Caco-2 (cell line): ENCODE data around the gene DCTPP1. TPM values are rescaled to one million over a fixed set of nuclear protein-coding genes. Genes with fewer than 3 reads are reported as not detected.

ENCODE experiments used
- BruUV-seq: library from RNA; stranded (reverse); fragments of 400-500 nt; replicated peaks from 2 replicates; lab custom pipeline; 2021; lab: Mats Ljungman, UMichigan
- CTCF ChIA-PET: fragments of 300-600 bp; sonication (Branson Sonifier 250); formaldehyde crosslinking; loops from one replicate; lab custom pipeline; 2022; ENCODE audit warnings: antibody characterized with exemption; lab: Charles Lee
- POLR2A ChIA-PET: fragments of 300-600 bp; sonication (Branson Sonifier 250); formaldehyde crosslinking; loops from one replicate; lab custom pipeline; 2022; ENCODE audit warnings: antibody characterized with exemption; lab: Charles Lee
- DNase-seq, 2 experiments: peaks; one replicate each; pipeline versions ENCODE4 v3.0.0 to v3.0.0-alpha.2; 2020 to 2022
- H3K27me3 ChIP-seq: replicated peaks from 2 replicates; pipeline ENCODE4 v1.6.0; 2011; ENCODE audit warnings: low read length; ENCODE audit not compliant: control insufficient read depth, insufficient read depth
- H3K36me3 ChIP-seq: 2 replicates; pipeline ENCODE4 v1.5.1; 2011; ENCODE audit warnings: low read length; ENCODE audit not compliant: control insufficient read depth, insufficient read depth
- H3K4me1 ChIP-seq: fragments of 250-450 bp; sonication (Bioruptor Pico); 2 replicates; pipeline ENCODE4 v1.5.1; 2020; ENCODE audit warnings: mild to moderate bottlenecking
- H3K4me3 ChIP-seq: 2 replicates; pipeline ENCODE4 v1.5.1; 2011; ENCODE audit warnings: low read depth, mild to moderate bottlenecking, control low read depth, low read length
- H3K9me3 ChIP-seq: fragments of 250-450 bp; sonication (Bioruptor Pico); 2 replicates; pipeline ENCODE4 v1.5.1; 2020; ENCODE audit warnings: mild to moderate bottlenecking, moderate library complexity
- H3K27ac Mint-ChIP-seq: one replicate; pipeline ENCODE4 v1.8.0; 2022; ENCODE audit warnings: mixed read lengths; ENCODE audit not compliant: unreplicated experiment
- H3K27me3 Mint-ChIP-seq: one replicate; pipeline ENCODE4 v1.8.0; 2022; ENCODE audit warnings: mixed read lengths; ENCODE audit not compliant: insufficient read depth, unreplicated experiment
- H3K36me3 Mint-ChIP-seq: one replicate; pipeline ENCODE4 v1.8.0; 2022; ENCODE audit warnings: mild to moderate bottlenecking, mixed read lengths; ENCODE audit not compliant: insufficient read depth, unreplicated experiment
- H3K4me1 Mint-ChIP-seq: one replicate; pipeline ENCODE4 v1.8.0; 2022; ENCODE audit warnings: low read depth, mixed read lengths; ENCODE audit not compliant: unreplicated experiment
- H3K4me3 Mint-ChIP-seq: one replicate; pipeline ENCODE4 v1.8.0; 2022; ENCODE audit warnings: mild to moderate bottlenecking, moderate library complexity, mixed read lengths; ENCODE audit not compliant: unreplicated experiment
- H3K9me3 Mint-ChIP-seq: one replicate; pipeline ENCODE4 v1.8.0; 2022; ENCODE audit warnings: mixed read lengths; ENCODE audit not compliant: unreplicated experiment
- intact Hi-C: fragments of 100-400 bp; cut with micrococcal nuclease; formaldehyde crosslinking; loops from one replicate; pipeline ENCODE4 v1.10.0; 2022; ENCODE audit not compliant: unreplicated experiment
- total RNA-seq: library from RNA; stranded (reverse); gene quantifications from 2 replicates; pipeline ENCODE4 v1.2.3, GENCODE V29; 2022
- TF ChIP-seq, protein P1 (sequence below), 2 experiments: fragments of 200-600 bp in 1 of 2; IDR thresholded peaks; 1 replicate in 1 of 2; 2 replicates in 1 of 2; pipeline versions ENCODE4 v1.5.1 to v1.8.0; 2011 to 2022; ENCODE audit warnings: antibody characterized with exemption in 1 of 2, control low read depth in 1 of 2, inconsistent platforms in 1 of 2, low read depth in 1 of 2, low read length in 1 of 2, mild to moderate bottlenecking in 1 of 2, moderate library complexity in 1 of 2; ENCODE audit not compliant: insufficient read depth in 1 of 2, severe bottlenecking in 1 of 2, unreplicated experiment in 1 of 2

The DCTPP1 gene
- total RNA-seq, 1 experiment from 2014 or later: 51.1 TPM

DNA sequence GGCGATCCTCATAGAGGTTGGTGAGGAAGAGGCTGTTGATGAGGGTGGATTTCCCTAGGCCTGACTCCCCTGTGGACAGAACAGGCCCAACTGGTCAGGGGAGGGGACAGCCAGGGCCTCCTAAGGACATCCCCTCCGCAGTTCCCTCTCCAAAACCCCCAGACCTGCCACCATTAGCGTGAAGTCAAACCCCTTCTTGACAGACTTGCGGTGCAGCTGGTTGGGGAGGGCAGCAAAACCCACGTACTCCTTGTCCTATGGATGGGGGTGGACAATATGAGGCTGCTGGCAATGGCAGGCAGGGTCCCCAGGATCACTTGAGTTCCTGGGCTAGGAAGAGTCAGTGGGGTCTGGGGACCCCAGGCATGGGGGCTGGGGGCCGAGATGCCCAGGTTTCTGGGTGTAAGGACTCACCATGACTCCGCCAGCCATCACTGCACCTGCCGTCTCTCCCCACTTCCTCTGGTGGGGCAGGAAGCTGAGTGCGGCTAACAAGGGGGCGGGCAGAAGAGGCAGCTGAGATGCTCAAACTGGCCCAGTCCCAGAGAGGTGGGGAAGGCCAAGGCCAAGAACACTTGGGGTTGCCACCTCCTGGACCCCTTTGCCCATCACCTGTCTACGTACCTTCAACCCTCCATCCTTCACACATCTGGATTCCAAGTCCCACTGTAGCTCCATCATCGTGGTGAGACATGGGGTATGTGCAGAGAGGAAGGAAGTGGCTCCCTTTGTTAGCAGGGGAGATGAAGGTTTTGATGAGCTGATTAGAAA is 47.5 kb downstream of the DCTPP1 start, which contains the start of gene SEPTIN1:
Gene SEPTIN1 (minus strand): TSS at position 451 of the 771 bp plus-strand sequence. CDS start 19 bp downstream, at position 432.
- no TSS peak for BruUV-seq
- Histone ChIP-seq H3K27me3 (no peaks in the 10 kb centered on the region), H3K4me3 (no peak within 1 kb of the TSS), H3K4me1 (peaks cover under 1% of the 10 kb centered on the region; the same call in 1 of the 2 replicates), H3K9me3 (no peaks in the 10 kb centered on the region), H3K36me3 (no peaks in the 10 kb centered on the region)
- Mint-ChIP-seq H3K36me3 (peaks cover 22% of the 10 kb centered on the region), H3K4me3 (no peak within 1 kb of the TSS), H3K27ac (no peak within 1 kb of the TSS), H3K9me3 (no peaks in the 10 kb centered on the region), H3K27me3 (no peaks in the 10 kb centered on the region), H3K4me1 (peaks cover 13% of the 10 kb centered on the region)
- no peak for DNase-seq
- intact Hi-C loops: no loop called here
- TF ChIP-seq, protein P1, sequence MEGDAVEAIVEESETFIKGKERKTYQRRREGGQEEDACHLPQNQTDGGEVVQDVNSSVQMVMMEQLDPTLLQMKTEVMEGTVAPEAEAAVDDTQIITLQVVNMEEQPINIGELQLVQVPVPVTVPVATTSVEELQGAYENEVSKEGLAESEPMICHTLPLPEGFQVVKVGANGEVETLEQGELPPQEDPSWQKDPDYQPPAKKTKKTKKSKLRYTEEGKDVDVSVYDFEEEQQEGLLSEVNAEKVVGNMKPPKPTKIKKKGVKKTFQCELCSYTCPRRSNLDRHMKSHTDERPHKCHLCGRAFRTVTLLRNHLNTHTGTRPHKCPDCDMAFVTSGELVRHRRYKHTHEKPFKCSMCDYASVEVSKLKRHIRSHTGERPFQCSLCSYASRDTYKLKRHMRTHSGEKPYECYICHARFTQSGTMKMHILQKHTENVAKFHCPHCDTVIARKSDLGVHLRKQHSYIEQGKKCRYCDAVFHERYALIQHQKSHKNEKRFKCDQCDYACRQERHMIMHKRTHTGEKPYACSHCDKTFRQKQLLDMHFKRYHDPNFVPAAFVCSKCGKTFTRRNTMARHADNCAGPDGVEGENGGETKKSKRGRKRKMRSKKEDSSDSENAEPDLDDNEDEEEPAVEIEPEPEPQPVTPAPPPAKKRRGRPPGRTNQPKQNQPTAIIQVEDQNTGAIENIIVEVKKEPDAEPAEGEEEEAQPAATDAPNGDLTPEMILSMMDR (IDR thresholded peaks at IDR 0.05; ENCODE audit: insufficient read depth in 1 of 2, low read depth in 1 of 2, low read length in 1 of 2, severe bottlenecking in 1 of 2, unreplicated experiment in 1 of 2): no peak
- POLR2A ChIA-PET: interaction anchor here (1.1 kb wide), 2 partner anchors 12 to 20 kb away, joined by 3 to 4 read pairs; no protein-coding TSS in a partner anchor
- CTCF ChIA-PET: interaction anchor here (1.5 kb wide), 1 partner anchor 12 kb away, joined by 3 read pairs; the partner anchor contains the start of gene TBC1D10B

DNA sequence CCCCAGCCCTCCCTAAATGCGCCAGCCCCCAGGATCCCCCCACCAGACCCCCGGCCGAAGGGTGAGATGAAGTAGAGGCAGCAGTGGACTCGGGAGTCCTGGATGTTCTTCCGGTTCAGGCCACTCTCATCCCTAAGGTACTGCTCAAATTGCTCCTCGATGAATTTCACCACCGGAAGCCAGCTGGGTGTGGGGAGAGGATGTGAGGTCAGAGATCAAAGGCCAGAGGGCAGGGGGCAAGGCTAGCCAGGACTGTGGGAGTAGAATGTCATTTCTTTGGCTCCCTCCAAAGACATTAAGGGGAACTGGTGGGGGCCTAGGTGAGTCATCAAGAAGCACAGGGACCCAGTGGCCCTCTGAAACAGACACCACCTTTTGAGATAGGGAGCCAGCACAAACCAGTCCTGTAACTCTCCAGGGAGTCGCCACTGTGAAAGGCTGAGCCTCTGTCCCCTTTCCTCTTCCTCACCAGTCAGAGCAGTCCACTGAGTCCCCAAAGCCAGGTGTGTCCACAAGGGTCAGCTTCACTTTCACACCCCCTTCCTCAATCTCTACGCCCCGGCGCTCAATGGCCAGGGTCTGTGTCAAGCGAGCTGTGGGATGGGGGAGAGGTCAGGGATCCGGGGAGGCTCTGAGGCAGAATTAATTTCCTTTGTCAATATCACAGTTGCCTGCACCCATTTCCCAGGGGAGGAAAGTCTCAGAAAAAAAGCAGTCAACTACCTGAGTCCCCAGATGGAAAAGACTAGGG is 48.4 kb downstream of the DCTPP1 start:
- Histone ChIP-seq H3K4me1 (peaks cover 8% of the 10 kb centered on the region), H3K27me3 (no peaks in the 10 kb centered on the region), H3K9me3 (no peaks in the 10 kb centered on the region), H3K36me3 (no peaks in the 10 kb centered on the region), H3K4me3 (no peak overlapping the region)
- peaks cover 13% of the 10 kb centered on the region for H3K4me1 Mint-ChIP-seq
- BruUV-seq: no TSS peak
- no peak for DNase-seq
- H3K36me3 Mint-ChIP-seq: peaks cover 26% of the 10 kb centered on the region
- intact Hi-C loops: no loop called here
- CTCF ChIA-PET: interaction anchor here (1.5 kb wide), 1 partner anchor 11 kb away, joined by 3 read pairs; the partner anchor contains the start of gene TBC1D10B
- POLR2A ChIA-PET: interaction anchor here (1.1 kb wide), 1 partner anchor 21 kb away, joined by 3 read pairs; no protein-coding TSS in a partner anchor
- TF ChIP-seq, protein P1 (IDR thresholded peaks at IDR 0.05; ENCODE audit: insufficient read depth in 1 of 2, low read depth in 1 of 2, low read length in 1 of 2, severe bottlenecking in 1 of 2, unreplicated experiment in 1 of 2): no peak
- H3K4me3 Mint-ChIP-seq: no peak overlapping the region
- no peaks in the 10 kb centered on the region for H3K9me3 Mint-ChIP-seq
- no peaks in the 10 kb centered on the region for H3K27me3 Mint-ChIP-seq
- H3K27ac Mint-ChIP-seq: no peak overlapping the region

DNA sequence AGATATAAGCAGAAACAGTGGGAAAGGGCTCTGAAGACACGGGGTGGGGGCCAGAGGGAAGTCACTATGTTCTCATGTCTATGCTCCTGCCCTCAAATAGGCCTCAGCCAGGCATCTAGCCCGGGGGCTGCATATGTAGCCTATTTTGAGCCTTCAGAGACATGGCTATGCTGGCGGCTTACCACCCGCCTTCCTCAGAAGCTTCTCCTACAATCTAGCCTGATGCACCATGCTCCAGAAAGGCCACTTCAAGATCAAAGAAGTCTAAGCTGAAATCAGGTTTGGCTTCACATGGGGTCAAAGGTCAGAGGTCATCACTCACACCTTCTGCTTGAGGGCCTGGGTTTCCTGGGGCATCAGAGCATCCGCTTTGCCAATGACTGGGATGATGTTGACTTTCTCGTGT is 49.0 kb downstream of the DCTPP1 start:
- H3K9me3 Mint-ChIP-seq: no peaks in the 10 kb centered on the region
- no peak overlapping the region for H3K4me3 Mint-ChIP-seq
- H3K4me1 Mint-ChIP-seq: peaks cover 13% of the 10 kb centered on the region
- BruUV-seq: no TSS peak
- no peak overlapping the region for H3K27ac Mint-ChIP-seq
- no peaks in the 10 kb centered on the region for H3K36me3 ChIP-seq
- H3K36me3 Mint-ChIP-seq: peaks cover 26% of the 10 kb centered on the region
- ChIA-PET CTCF (interaction anchor here (1.5 kb wide), 1 partner anchor 10 kb away, joined by 3 read pairs; the partner anchor contains the start of gene TBC1D10B), POLR2A (no interaction called here)
- no peak for DNase-seq
- no peaks in the 10 kb centered on the region for H3K9me3 ChIP-seq
- H3K27me3 ChIP-seq: no peaks in the 10 kb centered on the region
- H3K4me1 ChIP-seq: peaks cover 15% of the 10 kb centered on the region
- no peak overlapping the region for H3K4me3 ChIP-seq
- TF ChIP-seq, protein P1 (IDR thresholded peaks at IDR 0.05; ENCODE audit: insufficient read depth in 1 of 2, low read depth in 1 of 2, low read length in 1 of 2, severe bottlenecking in 1 of 2, unreplicated experiment in 1 of 2): no peak
- intact Hi-C loops: no loop called here
- no peaks in the 10 kb centered on the region for H3K27me3 Mint-ChIP-seq
